Upper lobe of left lung (tissue), 4 donors: ENCODE results near the gene HEATR5B.
"Not testable (repeated sequence)": the region's sequence is repeated elsewhere in the genome, so short reads cannot be mapped to it uniquely, and the experiment has no call there.

Experiments
- CTCF ChIP-seq, 6 experiments: fragments of 450-650 bp in 4 of 6; fragments of 200-600 bp in 2 of 6; sonication (generic) in 2 of 6; IDR thresholded peaks; one replicate each; pipeline ENCODE4 v1.5.1; 2016 to 2019; ENCODE audit warnings: antibody characterized with exemption in 6 of 6
- EP300 ChIP-seq, 4 donors: sonication (generic); formaldehyde crosslinking; IDR thresholded peaks; one replicate each; pipeline ENCODE4 v1.5.1; 2017; ENCODE audit warnings: antibody characterized with exemption in 4 of 4, control low read depth in 2 of 4
- POLR2A ChIP-seq, 4 donors: fragments of 450-650 bp; IDR thresholded peaks; one replicate each; pipeline ENCODE4 v1.5.1; 2016 to 2017; ENCODE audit warnings: antibody characterized with exemption in 4 of 4, mild to moderate bottlenecking in 2 of 4
- POLR2AphosphoS5 ChIP-seq, 2 donors: sonication (generic); formaldehyde crosslinking; IDR thresholded peaks; one replicate each; pipeline ENCODE4 v1.5.1; 2017; ENCODE audit warnings: antibody characterized with exemption in 2 of 2

GRCh38 chr2:36936526-36936925 is 147.6 kb downstream of the HEATR5B start:
- not testable (repeated sequence) for TF ChIP-seq CTCF, EP300, POLR2A, POLR2AphosphoS5 (IDR thresholded peaks at IDR 0.05)
